Left renal cortex interstitium (tissue), 4 donors: ENCODE results near the gene TNS1. TPM values are rescaled to one million over a fixed set of nuclear protein-coding genes. Genes with fewer than 3 reads are reported as not detected.

ENCODE experiments used
- DNase-seq, 4 donors: peaks; one replicate each; pipeline ENCODE4 v3.0.0-alpha.2; 2013; ENCODE audit warnings: low read depth in 4 of 4, low spot score in 2 of 4, missing footprints in 1 of 4
- polyA plus RNA-seq, 4 donors: library from polyadenylated mRNA; unstranded; fragments of 120-200 nt; gene quantifications; one replicate each; pipeline ENCODE4 v1.2.1, GENCODE V29; 2013; ENCODE audit not compliant: insufficient read length in 4 of 4

The TNS1 gene
- polyA plus RNA-seq, 4 donors, result 54.8 to 69.7 (median 62.2) TPM

- no peak for DNase-seq
Measured at GRCh38 chr2:218017211-218018053, 14.6 kb upstream of the TNS1 start.

GRCh38 chr2:218016810-218017209 lies 14.0 kb upstream of the TNS1 start:
- DNase-seq, result no peak

- DNase-seq, result no peak
Measured at GRCh38 chr2:218015586-218016521, 13.1 kb upstream of the TNS1 start.

- no peak for DNase-seq
Measured at GRCh38 chr2:218014706-218015585, 12.2 kb upstream of the TNS1 start.

GRCh38 chr2:218013289-218013688 lies 10.5 kb upstream of the TNS1 start:
- no peak for DNase-seq

- DNase-seq, result no peak
Measured at GRCh38 chr2:218012284-218012683, 9.5 kb upstream of the TNS1 start.

GRCh38 chr2:218011653-218012040 lies 8.9 kb upstream of the TNS1 start:
- DNase-seq, result no peak

- DNase-seq, result no peak
Measured at GRCh38 chr2:218010984-218011652, 8.3 kb upstream of the TNS1 start.

GRCh38 chr2:218010140-218010983 lies 7.6 kb upstream of the TNS1 start:
- DNase-seq, result no peak

- no peak for DNase-seq
Measured at GRCh38 chr2:218009765-218010139, 7.0 kb upstream of the TNS1 start.

GRCh38 chr2:218009231-218009630 lies 6.4 kb upstream of the TNS1 start:
- DNase-seq, result no peak

- DNase-seq, result no peak
Measured at GRCh38 chr2:218008060-218009040, 5.6 kb upstream of the TNS1 start.

GRCh38 chr2:218006741-218007140 lies 3.9 kb upstream of the TNS1 start:
- DNase-seq, result no peak

- no peak for DNase-seq
Measured at GRCh38 chr2:218005486-218005885, 2.7 kb upstream of the TNS1 start.

- DNase-seq, result no peak
Measured at GRCh38 chr2:218005028-218005427, 2.2 kb upstream of the TNS1 start.

- DNase-seq, result no peak
Measured at GRCh38 chr2:218003981-218004419, 1.2 kb upstream of the TNS1 start.

- no peak for DNase-seq
Measured at GRCh38 chr2:218003281-218003944, 618 bp upstream of the TNS1 start.
